ENCODE results near the gene ZNF525. TPM values are rescaled to one million over a fixed set of nuclear protein-coding genes. Genes with fewer than 3 reads are reported as not detected.

The ZNF525 gene
- total and polyA plus RNA-seq, 5 donors: 2.1 to 9.3 (median 6.8) TPM

- 1% methylated on average over 32 of the region's 32 CpGs for WGBS
- peak overlapping the region; percentile 72 for H3K4me3 ChIP-seq (ENCODE audit: low read length)
- peak; percentile 23 to 62 (median 43) for DNase-seq
- intact Hi-C loops (cut with DNase I): loop anchor here in 2 of 4 donors (10.0 kb wide), 1 partner anchor 171 kb away; the partner anchor contains the start of gene ZNF665 (in 2 of the 2)
- H3K9me3 ChIP-seq (ENCODE audit: control insufficient read depth, low read length): no peaks in the 10 kb centered on the region
- H3K27ac ChIP-seq (ENCODE audit: low read length): no peak overlapping the region
- peak; percentile 60 to 69 for ATAC-seq
- no peaks in the 10 kb centered on the region for H3K27me3 ChIP-seq (ENCODE audit: control insufficient read depth, insufficient read depth)
- peaks cover 3% of the 10 kb centered on the region for H3K4me1 ChIP-seq (ENCODE audit: control insufficient read depth, insufficient read depth, low read length)
Observed at GRCh38 chr19:53365899-53366493, 491 bp downstream of the ZNF525 start.

DNA sequence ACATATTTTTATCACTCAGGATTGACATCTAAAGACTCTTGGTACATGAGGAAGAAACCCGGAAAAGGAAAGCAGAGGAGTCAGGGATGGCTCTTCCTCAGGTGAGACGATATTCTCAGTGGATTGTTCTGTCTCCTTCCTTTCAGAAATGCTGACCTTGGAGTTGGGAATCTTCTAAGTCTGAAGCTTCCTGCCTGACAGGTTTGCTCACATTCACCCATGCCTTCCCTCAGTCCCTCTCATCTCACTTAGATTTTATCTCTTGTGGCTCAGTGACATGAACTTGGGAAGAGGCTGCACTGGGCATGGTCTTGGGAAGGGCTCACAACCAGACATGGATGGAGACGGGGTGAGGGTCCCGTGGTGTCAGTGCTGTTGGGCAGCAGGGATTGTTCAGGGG, 6.7 kb downstream of the ZNF525 start:
- ATAC-seq (no peak), DNase-seq (no peak)
- WGBS: 91% methylated on average over 4 of the region's 4 CpGs
- Histone ChIP-seq H3K4me3 (ENCODE audit: low read length) (no peak overlapping the region), H3K9me3 (ENCODE audit: control insufficient read depth, low read length) (no peaks in the 10 kb centered on the region), H3K27me3 (ENCODE audit: control insufficient read depth, insufficient read depth) (no peaks in the 10 kb centered on the region), H3K4me1 (ENCODE audit: control insufficient read depth, insufficient read depth, low read length) (no peaks in the 10 kb centered on the region), H3K27ac (ENCODE audit: low read length) (no peak overlapping the region)
- intact Hi-C loops (cut with DNase I): no loop called here

- Histone ChIP-seq H3K27ac (ENCODE audit: low read length) (no peak overlapping the region), H3K4me3 (ENCODE audit: low read length) (no peak overlapping the region), H3K9me3 (ENCODE audit: control insufficient read depth, low read length) (no peaks in the 10 kb centered on the region), H3K27me3 (ENCODE audit: control insufficient read depth, insufficient read depth) (no peaks in the 10 kb centered on the region), H3K4me1 (ENCODE audit: control insufficient read depth, insufficient read depth, low read length) (no peaks in the 10 kb centered on the region)
- WGBS: 65% methylated on average over 3 of the region's 3 CpGs
- DNase-seq: no peak
- ATAC-seq: no peak
- intact Hi-C loops (cut with DNase I): no loop called here
Observed at GRCh38 chr19:53374288-53374687, 8.8 kb downstream of the ZNF525 start.

DNA sequence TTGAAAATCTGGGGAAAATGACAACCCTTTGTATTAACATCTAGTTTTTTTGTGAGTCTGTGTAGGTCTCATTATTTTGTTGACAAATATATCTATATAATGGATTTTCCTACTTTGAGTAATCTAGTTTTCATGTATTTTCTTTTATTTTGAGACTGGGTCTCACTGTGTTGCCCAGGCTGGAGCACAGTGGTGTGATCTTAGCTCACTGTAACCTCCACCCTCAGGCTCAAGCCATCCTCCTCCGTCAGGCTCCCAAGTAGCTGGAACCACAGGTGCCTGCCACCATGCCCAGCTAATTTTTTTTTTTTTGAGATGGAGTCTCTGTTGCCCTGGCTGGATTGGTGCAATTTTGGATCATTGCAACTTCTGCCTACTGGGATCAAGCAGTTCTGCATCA, 9.2 kb downstream of the ZNF525 start:
- no peak for DNase-seq
- H3K4me1 ChIP-seq (ENCODE audit: control insufficient read depth, insufficient read depth, low read length): no peaks in the 10 kb centered on the region
- no peaks in the 10 kb centered on the region for H3K27me3 ChIP-seq (ENCODE audit: control insufficient read depth, insufficient read depth)
- no peaks in the 10 kb centered on the region for H3K9me3 ChIP-seq (ENCODE audit: control insufficient read depth, low read length)
- no peak overlapping the region for H3K27ac ChIP-seq (ENCODE audit: low read length)
- no peak overlapping the region for H3K4me3 ChIP-seq (ENCODE audit: low read length)
- intact Hi-C loops (cut with DNase I): no loop called here
- ATAC-seq: no peak
- WGBS: 100% methylated on average over 1 of the region's 1 CpG

DNA sequence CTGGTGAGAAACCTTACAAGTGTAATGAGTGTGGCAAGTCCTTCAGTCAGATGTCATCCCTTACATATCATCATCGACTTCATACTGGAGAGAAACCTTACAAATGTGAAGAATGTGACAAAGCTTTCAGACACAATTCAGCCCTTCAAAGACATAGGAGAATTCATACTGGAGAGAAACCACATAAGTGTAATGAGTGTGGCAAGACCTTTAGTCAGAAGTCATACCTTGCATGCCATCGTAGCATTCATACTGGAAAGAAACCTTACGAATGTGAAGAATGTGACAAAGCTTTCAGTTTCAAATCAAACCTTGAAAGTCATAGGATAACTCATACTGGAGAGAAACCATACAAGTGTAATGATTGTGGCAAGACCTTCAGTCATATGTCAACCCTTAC, 15.9 kb downstream of the ZNF525 start:
- H3K9me3 ChIP-seq (ENCODE audit: control insufficient read depth, low read length): no peaks in the 10 kb centered on the region
- ATAC-seq: no peak
- no peak overlapping the region for H3K4me3 ChIP-seq (ENCODE audit: low read length)
- intact Hi-C loops (cut with DNase I): no loop called here
- no peak for DNase-seq
- H3K27ac ChIP-seq (ENCODE audit: low read length): no peak overlapping the region
- no peaks in the 10 kb centered on the region for H3K27me3 ChIP-seq (ENCODE audit: control insufficient read depth, insufficient read depth)
- H3K4me1 ChIP-seq (ENCODE audit: control insufficient read depth, insufficient read depth, low read length): no peaks in the 10 kb centered on the region
- 97% methylated on average over 3 of the region's 3 CpGs for WGBS

DNA sequence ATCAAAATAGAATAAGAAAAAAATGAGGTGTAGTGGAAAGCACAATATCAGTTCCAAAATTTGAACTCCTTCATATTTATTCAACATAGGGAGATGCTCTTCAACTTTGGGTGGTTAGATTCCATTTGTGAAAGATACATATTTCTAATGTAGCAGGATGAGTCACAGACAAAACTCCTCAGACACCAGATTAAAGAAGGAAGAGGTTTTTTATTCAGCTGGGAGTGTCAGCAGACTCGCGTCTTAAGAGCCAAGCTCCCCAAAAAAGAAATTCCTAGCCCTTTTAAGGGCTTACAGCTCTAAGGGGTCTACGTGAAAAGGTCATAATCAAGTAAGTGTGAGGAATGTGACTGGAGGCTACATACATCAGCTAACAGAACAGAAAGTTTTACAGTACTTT, 22.7 kb downstream of the ZNF525 start:
- no peaks in the 10 kb centered on the region for H3K4me1 ChIP-seq (ENCODE audit: control insufficient read depth, insufficient read depth, low read length)
- no peaks in the 10 kb centered on the region for H3K9me3 ChIP-seq (ENCODE audit: control insufficient read depth, low read length)
- no peak for DNase-seq
- H3K4me3 ChIP-seq (ENCODE audit: low read length): no peak overlapping the region
- H3K27me3 ChIP-seq (ENCODE audit: control insufficient read depth, insufficient read depth): no peaks in the 10 kb centered on the region
- H3K27ac ChIP-seq (ENCODE audit: low read length): no peak overlapping the region
- 56% methylated on average over 3 of the region's 3 CpGs for WGBS
- intact Hi-C loops (cut with DNase I): no loop called here
- no peak for ATAC-seq

DNA sequence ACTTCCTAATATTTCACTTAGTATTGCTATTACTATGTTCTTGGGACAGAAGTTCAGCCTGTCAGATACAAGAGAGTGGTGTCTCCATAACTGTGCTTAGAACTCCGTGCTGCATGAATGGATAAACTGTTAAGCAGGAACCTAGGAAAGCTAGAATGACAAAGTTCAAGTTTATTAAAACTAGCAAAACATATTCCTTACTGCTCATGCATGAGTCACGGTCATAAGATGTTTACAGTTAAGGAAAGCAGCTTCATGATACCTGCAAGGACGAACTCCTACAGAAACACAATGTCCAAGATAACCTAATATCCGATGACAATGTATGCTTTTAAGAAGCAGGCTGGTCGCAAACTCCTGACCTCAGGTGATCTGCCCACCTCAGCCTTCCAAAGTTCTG, 23.4 kb downstream of the ZNF525 start:
- Histone ChIP-seq H3K4me1 (ENCODE audit: control insufficient read depth, insufficient read depth, low read length) (no peaks in the 10 kb centered on the region), H3K27ac (ENCODE audit: low read length) (no peak overlapping the region), H3K9me3 (ENCODE audit: control insufficient read depth, low read length) (no peaks in the 10 kb centered on the region), H3K4me3 (ENCODE audit: low read length) (no peak overlapping the region), H3K27me3 (ENCODE audit: control insufficient read depth, insufficient read depth) (no peaks in the 10 kb centered on the region)
- ATAC-seq: no peak
- intact Hi-C loops (cut with DNase I): no loop called here
- WGBS: 91% methylated on average over 5 of the region's 5 CpGs
- DNase-seq: no peak

- ATAC-seq (no peak), DNase-seq (no peak)
- no peaks in the 10 kb centered on the region for H3K9me3 ChIP-seq (ENCODE audit: control insufficient read depth, low read length)
- H3K4me1 ChIP-seq (ENCODE audit: control insufficient read depth, insufficient read depth, low read length): no peaks in the 10 kb centered on the region
- no peak overlapping the region for H3K27ac ChIP-seq (ENCODE audit: low read length)
- intact Hi-C loops (cut with DNase I): no loop called here
- H3K4me3 ChIP-seq (ENCODE audit: low read length): no peak overlapping the region
- WGBS: 80% methylated on average over 8 of the region's 8 CpGs
- H3K27me3 ChIP-seq (ENCODE audit: control insufficient read depth, insufficient read depth): no peaks in the 10 kb centered on the region
Observed at GRCh38 chr19:53389571-53389970, 24.1 kb downstream of the ZNF525 start.

DNA sequence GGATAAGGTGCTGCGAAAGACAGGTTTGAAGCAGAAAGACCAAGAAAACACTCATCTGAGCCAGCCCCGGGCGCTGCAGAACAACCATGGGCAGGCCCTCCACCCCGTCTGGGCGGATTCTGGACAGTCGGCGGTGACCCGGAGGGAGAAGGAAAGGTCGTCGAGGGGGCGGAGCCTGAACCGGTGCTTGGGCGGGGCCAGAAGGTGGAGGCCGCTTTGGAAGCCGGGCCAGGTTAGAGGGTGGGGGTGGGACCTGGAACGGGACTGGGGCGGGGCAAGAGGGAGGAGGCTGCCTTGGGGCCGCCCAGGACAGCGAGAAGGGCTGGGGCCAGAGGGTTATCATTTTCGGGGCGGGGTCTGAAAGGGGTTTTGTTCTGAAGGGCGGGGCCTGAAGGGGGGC, 24.5 kb downstream of the ZNF525 start:
- Histone ChIP-seq H3K4me1 (ENCODE audit: control insufficient read depth, insufficient read depth, low read length) (no peaks in the 10 kb centered on the region), H3K27ac (ENCODE audit: low read length) (no peak overlapping the region), H3K27me3 (ENCODE audit: control insufficient read depth, insufficient read depth) (no peaks in the 10 kb centered on the region), H3K9me3 (ENCODE audit: control insufficient read depth, low read length) (no peaks in the 10 kb centered on the region), H3K4me3 (ENCODE audit: low read length) (no peak overlapping the region)
- WGBS: 23% methylated on average over 22 of the region's 22 CpGs
- intact Hi-C loops (cut with DNase I): no loop called here
- ATAC-seq (no peak), DNase-seq (peak in 1 of 3 donors; percentile 44)

GRCh38 chr19:53394522-53394973, 29.0 kb downstream of the ZNF525 start:
- H3K4me1 ChIP-seq (ENCODE audit: control insufficient read depth, insufficient read depth, low read length): no peaks in the 10 kb centered on the region
- WGBS: 2% methylated on average over 18 of the region's 18 CpGs
- DNase-seq (peak; percentile 70 to 83 (median 83)), ATAC-seq (peak; percentile 80 to 82)
- no peaks in the 10 kb centered on the region for H3K9me3 ChIP-seq (ENCODE audit: control insufficient read depth, low read length)
- peak overlapping the region; percentile 92 for H3K4me3 ChIP-seq (ENCODE audit: low read length)
- intact Hi-C loops (cut with DNase I): no loop called here
- H3K27me3 ChIP-seq (ENCODE audit: control insufficient read depth, insufficient read depth): no peaks in the 10 kb centered on the region
- peak overlapping the region; percentile 20 for H3K27ac ChIP-seq (ENCODE audit: low read length)

DNA sequence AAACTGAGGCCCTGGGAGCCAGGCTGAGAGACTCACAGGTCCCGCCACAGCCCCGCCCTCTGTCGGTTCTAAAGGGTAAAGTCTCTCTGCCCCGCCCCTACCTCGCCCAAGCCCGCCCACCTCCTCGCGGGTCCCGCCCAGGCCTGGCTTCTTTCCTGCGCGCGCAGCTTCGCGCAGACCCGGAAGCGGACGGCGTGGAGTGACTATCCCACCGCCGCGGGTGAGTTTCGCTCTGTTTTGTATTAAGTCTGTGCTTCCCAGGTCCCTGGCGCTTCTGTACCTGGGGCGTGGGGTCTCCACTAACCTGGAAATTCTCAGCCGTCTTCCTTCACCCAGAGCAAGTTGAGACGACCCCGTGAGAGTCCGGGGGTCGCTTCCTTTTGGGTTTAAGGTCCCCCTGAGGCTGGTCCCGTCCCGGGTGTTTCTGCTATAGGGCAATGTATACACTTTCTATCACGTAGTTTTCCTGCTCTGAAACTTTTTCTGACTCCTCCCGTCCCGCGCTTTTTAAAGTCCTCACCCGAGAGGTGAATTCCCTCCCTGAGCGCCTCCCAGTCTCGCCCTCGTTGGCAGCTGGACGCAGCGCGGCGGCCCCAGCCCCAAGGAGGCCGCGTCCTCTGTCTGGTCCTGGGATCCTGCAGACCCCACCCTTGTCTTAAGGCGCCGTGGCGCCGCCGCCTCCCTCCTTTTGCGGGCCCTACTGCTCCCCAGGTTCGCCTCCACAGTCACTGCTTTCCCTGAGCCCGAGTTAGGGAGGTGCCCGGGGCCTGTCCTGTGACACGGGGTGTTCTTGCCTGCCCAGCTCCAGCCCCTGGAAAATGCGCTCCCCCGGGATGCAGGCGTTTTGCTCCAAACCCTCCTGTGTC, 29.7 kb downstream of the ZNF525 start, which contains the start of gene ZNF765:
Gene ZNF765 (plus strand): TSS at position 176 of the 866 bp plus-strand sequence. CDS start 2,867 bp downstream, outside the sequence.
- Histone ChIP-seq H3K27me3 (ENCODE audit: control insufficient read depth, insufficient read depth) (no peaks in the 10 kb centered on the region), H3K4me1 (ENCODE audit: control insufficient read depth, insufficient read depth, low read length) (no peaks in the 10 kb centered on the region), H3K9me3 (ENCODE audit: control insufficient read depth, low read length) (no peaks in the 10 kb centered on the region), H3K4me3 (ENCODE audit: low read length) (peak within 1 kb of the TSS; percentile 92), H3K27ac (ENCODE audit: low read length) (peak within 1 kb of the TSS; percentile 79)
- DNase-seq: peak; percentile 95 to 98 (median 98)
- WGBS: under 1% methylated on average over 58 of the region's 58 CpGs
- intact Hi-C loops (cut with DNase I): no loop called here
- ATAC-seq: peak; percentile 100

Measured in right cardiac atrium (tissue), 5 donors.